HepG2 (cell line): Measurements from ENCODE around the gene TTC23L. TPM values are rescaled to one million over a fixed set of nuclear protein-coding genes. Genes with fewer than 3 reads are reported as not detected.
A peak's percentile ranks its signal among the peaks of the same experiment; 100 is the strongest.

Experiments
- CREB1 ChIP-seq, 2 experiments: fragments of 450-650 bp in 1 of 2; IDR thresholded peaks; 2 replicates each; pipeline ENCODE4 v1.6.1; 2016 to 2017; ENCODE audit warnings: control low read depth in 1 of 2, mild to moderate bottlenecking in 1 of 2, missing compliant biosample characterization in 1 of 2, missing genetic modification characterization in 1 of 2
- CREM ChIP-seq, 2 experiments: sonication (generic) in 1 of 2; formaldehyde crosslinking in 1 of 2; IDR thresholded peaks; 2 replicates each; pipeline versions ENCODE4 v1.4.0 to v1.6.1; 2016 to 2020; ENCODE audit warnings: antibody characterized with exemption in 1 of 2, mild to moderate bottlenecking in 1 of 2, missing genetic modification reagents in 1 of 2
- ELF3 ChIP-seq: IDR thresholded peaks from 2 replicates; pipeline ENCODE4 v1.6.1; 2016; ENCODE audit warnings: missing genetic modification reagents, missing compliant biosample characterization
- FOXA3 ChIP-seq: IDR thresholded peaks from 2 replicates; pipeline ENCODE4 v1.6.1; 2016; ENCODE audit warnings: missing genetic modification reagents, missing compliant biosample characterization
- MAFG ChIP-seq: sonication (generic); formaldehyde crosslinking; IDR thresholded peaks from 2 replicates; pipeline ENCODE4 v1.5.1; 2020; ENCODE audit warnings: mild to moderate bottlenecking, missing genetic modification reagents
- NFRKB ChIP-seq: fragments of 450-650 bp; IDR thresholded peaks from 2 replicates; pipeline ENCODE4 v1.6.1; 2017
- PHF5A ChIP-seq: IDR thresholded peaks from one replicate; pipeline ENCODE4 v1.6.1; 2018; ENCODE audit warnings: low read depth, missing genetic modification reagents; ENCODE audit not compliant: unreplicated experiment
- ZFP62 ChIP-seq: sonication (generic); formaldehyde crosslinking; IDR thresholded peaks from 2 replicates; pipeline ENCODE4 v1.4.0; 2020; ENCODE audit warnings: missing genetic modification reagents
- ZNF570 ChIP-seq: sonication (generic); formaldehyde crosslinking; IDR thresholded peaks from 2 replicates; pipeline ENCODE4 v1.4.0; 2020; ENCODE audit warnings: mild to moderate bottlenecking, missing genetic modification reagents, borderline replicate concordance
- ZNF572 ChIP-seq: sonication (generic); formaldehyde crosslinking; IDR thresholded peaks from 2 replicates; pipeline ENCODE4 v1.5.1; 2020; ENCODE audit warnings: mild to moderate bottlenecking, missing genetic modification reagents
- ZNF614 ChIP-seq: IDR thresholded peaks from 2 replicates; pipeline ENCODE4 v1.6.1; 2018; ENCODE audit warnings: missing biosample characterization, missing genetic modification reagents, inconsistent platforms, borderline replicate concordance
- ZNF792 ChIP-seq: IDR thresholded peaks from 2 replicates; pipeline ENCODE4 v1.6.1; 2016
- polyA plus RNA-seq, 8 experiments: library from polyadenylated mRNA; depleted of rRNA in 3 of 8; stranded (reverse) in 7 of 8; unstranded in 1 of 8; fragments of >200 nt; fragmentation: Illumina TruSeq in 4 of 8; extraction: Trizol in 4 of 8; gene quantifications; 2 replicates each; pipeline versions ENCODE4 v1.2.1 to v1.2.3, GENCODE V29; 2011 to 2016; ENCODE audit warnings: low read depth in 4 of 8, missing spikeins in 1 of 8, mixed read lengths in 1 of 8; ENCODE audit not compliant: insufficient read depth in 1 of 8
- total RNA-seq, 5 experiments: library from RNA; depleted of rRNA; stranded (reverse); fragments of >200 nt; fragmentation: Illumina TruSeq; extraction: Trizol; gene quantifications; 2 replicates each; pipeline ENCODE4 v1.2.3, GENCODE V29; 2016; ENCODE audit warnings: low read depth in 1 of 5
- TF ChIP-seq, protein P1 (sequence below): sonication (generic); formaldehyde crosslinking; IDR thresholded peaks from 2 replicates; pipeline ENCODE4 v1.4.0; 2020; ENCODE audit warnings: mild to moderate bottlenecking, missing genetic modification reagents, borderline replicate concordance
- TF ChIP-seq, protein P2 (sequence below): sonication (generic); formaldehyde crosslinking; IDR thresholded peaks from 2 replicates; pipeline ENCODE4 v1.8.1; 2023; ENCODE audit warnings: missing genetic modification reagents, inconsistent platforms, borderline replicate concordance
- TF ChIP-seq, protein P3 (sequence below): IDR thresholded peaks from 2 replicates; pipeline ENCODE4 v1.6.1; 2016
- TF ChIP-seq, protein P4 (sequence below): IDR thresholded peaks from 2 replicates; pipeline ENCODE4 v1.6.1; 2016; ENCODE audit warnings: control low read depth
- TF ChIP-seq, protein P5 (sequence below): IDR thresholded peaks from 2 replicates; pipeline ENCODE4 v1.6.1; 2012; ENCODE audit warnings: low read length, improper control_type of control experiment

Gene TTC23L
- total and polyA plus RNA-seq, 2 of the 13 experiments (the other 11 are each of a cell fraction or from before 2014, with no cell fraction given), result 0.37 to 1.4 TPM

DNA sequence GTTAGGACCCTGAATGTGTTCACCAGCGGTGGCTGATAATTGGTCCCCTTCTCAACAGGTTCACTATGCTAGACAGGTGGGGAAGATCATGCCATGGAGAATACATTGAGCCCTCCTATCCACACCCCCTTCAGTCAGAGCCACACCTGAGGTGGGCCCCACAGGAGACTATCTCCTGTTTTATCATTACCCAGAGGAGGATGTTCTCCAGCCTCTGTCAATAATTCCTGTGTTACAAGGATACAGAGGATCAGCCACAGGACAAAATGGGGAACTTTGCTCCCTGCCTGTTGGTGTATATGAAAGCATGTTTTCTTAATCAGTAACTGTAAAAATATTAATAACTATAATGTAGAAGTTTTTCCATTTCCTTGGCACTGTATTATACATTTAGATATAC is 50.4 kb downstream of the TTC23L start (continued):
- TF ChIP-seq, protein P1, sequence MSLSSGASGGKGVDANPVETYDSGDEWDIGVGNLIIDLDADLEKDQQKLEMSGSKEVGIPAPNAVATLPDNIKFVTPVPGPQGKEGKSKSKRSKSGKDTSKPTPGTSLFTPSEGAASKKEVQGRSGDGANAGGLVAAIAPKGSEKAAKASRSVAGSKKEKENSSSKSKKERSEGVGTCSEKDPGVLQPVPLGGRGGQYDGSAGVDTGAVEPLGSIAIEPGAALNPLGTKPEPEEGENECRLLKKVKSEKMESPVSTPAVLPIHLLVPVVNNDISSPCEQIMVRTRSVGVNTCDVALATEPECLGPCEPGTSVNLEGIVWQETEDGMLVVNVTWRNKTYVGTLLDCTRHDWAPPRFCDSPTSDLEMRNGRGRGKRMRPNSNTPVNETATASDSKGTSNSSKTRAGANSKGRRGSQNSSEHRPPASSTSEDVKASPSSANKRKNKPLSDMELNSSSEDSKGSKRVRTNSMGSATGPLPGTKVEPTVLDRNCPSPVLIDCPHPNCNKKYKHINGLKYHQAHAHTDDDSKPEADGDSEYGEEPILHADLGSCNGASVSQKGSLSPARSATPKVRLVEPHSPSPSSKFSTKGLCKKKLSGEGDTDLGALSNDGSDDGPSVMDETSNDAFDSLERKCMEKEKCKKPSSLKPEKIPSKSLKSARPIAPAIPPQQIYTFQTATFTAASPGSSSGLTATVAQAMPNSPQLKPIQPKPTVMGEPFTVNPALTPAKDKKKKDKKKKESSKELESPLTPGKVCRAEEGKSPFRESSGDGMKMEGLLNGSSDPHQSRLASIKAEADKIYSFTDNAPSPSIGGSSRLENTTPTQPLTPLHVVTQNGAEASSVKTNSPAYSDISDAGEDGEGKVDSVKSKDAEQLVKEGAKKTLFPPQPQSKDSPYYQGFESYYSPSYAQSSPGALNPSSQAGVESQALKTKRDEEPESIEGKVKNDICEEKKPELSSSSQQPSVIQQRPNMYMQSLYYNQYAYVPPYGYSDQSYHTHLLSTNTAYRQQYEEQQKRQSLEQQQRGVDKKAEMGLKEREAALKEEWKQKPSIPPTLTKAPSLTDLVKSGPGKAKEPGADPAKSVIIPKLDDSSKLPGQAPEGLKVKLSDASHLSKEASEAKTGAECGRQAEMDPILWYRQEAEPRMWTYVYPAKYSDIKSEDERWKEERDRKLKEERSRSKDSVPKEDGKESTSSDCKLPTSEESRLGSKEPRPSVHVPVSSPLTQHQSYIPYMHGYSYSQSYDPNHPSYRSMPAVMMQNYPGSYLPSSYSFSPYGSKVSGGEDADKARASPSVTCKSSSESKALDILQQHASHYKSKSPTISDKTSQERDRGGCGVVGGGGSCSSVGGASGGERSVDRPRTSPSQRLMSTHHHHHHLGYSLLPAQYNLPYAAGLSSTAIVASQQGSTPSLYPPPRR (CRISPR knock-in tag), result peak; percentile 67; the same call in 1 of the 2 replicates
- TF ChIP-seq ZNF570 (CRISPR knock-in tag) (no peak), PHF5A (CRISPR knock-in tag) (no peak), ELF3 (CRISPR knock-in tag) (peak; percentile 52), ZNF614 (CRISPR knock-in tag) (0 out of 2 replicates have a peak, but pooled peaks have one; percentile 60), MAFG (CRISPR knock-in tag) (no peak), CREM (IDR thresholded peaks at IDR 0.05) (no peak), CREM (CRISPR knock-in tag; IDR thresholded peaks at IDR 0.05) (no peak), CREB1 (IDR thresholded peaks at IDR 0.05) (no peak), CREB1 (CRISPR knock-in tag; IDR thresholded peaks at IDR 0.05) (0 out of 2 replicates have a peak, but pooled peaks have one; percentile 13), ZNF792 (0 out of 2 replicates have a peak, but pooled peaks have one; percentile 24), ZNF572 (CRISPR knock-in tag) (no peak), FOXA3 (peak; percentile 82), ZFP62 (no peak), NFRKB (no peak)
- TF ChIP-seq, protein P2, sequence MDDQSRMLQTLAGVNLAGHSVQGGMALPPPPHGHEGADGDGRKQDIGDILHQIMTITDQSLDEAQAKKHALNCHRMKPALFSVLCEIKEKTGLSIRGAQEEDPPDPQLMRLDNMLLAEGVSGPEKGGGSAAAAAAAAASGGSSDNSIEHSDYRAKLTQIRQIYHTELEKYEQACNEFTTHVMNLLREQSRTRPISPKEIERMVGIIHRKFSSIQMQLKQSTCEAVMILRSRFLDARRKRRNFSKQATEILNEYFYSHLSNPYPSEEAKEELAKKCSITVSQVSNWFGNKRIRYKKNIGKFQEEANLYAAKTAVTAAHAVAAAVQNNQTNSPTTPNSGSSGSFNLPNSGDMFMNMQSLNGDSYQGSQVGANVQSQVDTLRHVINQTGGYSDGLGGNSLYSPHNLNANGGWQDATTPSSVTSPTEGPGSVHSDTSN (CRISPR knock-in tag), result no peak
- TF ChIP-seq, protein P3, sequence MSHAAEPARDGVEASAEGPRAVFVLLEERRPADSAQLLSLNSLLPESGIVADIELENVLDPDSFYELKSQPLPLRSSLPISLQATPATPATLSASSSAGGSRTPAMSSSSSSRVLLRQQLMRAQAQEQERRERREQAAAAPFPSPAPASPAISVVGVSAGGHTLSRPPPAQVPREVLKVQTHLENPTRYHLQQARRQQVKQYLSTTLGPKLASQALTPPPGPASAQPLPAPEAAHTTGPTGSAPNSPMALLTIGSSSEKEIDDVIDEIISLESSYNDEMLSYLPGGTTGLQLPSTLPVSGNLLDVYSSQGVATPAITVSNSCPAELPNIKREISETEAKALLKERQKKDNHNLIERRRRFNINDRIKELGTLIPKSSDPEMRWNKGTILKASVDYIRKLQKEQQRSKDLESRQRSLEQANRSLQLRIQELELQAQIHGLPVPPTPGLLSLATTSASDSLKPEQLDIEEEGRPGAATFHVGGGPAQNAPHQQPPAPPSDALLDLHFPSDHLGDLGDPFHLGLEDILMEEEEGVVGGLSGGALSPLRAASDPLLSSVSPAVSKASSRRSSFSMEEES (CRISPR knock-in tag), result peak; percentile 28; the same call in 1 of the 2 replicates
- TF ChIP-seq, protein P4, sequence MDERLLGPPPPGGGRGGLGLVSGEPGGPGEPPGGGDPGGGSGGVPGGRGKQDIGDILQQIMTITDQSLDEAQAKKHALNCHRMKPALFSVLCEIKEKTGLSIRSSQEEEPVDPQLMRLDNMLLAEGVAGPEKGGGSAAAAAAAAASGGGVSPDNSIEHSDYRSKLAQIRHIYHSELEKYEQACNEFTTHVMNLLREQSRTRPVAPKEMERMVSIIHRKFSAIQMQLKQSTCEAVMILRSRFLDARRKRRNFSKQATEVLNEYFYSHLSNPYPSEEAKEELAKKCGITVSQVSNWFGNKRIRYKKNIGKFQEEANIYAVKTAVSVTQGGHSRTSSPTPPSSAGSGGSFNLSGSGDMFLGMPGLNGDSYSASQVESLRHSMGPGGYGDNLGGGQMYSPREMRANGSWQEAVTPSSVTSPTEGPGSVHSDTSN (CRISPR knock-in tag), result no peak
- TF ChIP-seq, protein P5, sequence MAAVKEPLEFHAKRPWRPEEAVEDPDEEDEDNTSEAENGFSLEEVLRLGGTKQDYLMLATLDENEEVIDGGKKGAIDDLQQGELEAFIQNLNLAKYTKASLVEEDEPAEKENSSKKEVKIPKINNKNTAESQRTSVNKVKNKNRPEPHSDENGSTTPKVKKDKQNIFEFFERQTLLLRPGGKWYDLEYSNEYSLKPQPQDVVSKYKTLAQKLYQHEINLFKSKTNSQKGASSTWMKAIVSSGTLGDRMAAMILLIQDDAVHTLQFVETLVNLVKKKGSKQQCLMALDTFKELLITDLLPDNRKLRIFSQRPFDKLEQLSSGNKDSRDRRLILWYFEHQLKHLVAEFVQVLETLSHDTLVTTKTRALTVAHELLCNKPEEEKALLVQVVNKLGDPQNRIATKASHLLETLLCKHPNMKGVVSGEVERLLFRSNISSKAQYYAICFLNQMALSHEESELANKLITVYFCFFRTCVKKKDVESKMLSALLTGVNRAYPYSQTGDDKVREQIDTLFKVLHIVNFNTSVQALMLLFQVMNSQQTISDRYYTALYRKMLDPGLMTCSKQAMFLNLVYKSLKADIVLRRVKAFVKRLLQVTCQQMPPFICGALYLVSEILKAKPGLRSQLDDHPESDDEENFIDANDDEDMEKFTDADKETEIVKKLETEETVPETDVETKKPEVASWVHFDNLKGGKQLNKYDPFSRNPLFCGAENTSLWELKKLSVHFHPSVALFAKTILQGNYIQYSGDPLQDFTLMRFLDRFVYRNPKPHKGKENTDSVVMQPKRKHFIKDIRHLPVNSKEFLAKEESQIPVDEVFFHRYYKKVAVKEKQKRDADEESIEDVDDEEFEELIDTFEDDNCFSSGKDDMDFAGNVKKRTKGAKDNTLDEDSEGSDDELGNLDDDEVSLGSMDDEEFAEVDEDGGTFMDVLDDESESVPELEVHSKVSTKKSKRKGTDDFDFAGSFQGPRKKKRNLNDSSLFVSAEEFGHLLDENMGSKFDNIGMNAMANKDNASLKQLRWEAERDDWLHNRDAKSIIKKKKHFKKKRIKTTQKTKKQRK, result no peak
